H1 (cell line): ENCODE results near the gene UPP1.

Experiments used
- CREB1 ChIP-seq: IDR thresholded peaks from 2 replicates; pipeline ENCODE4 v1.6.1; 2012; ENCODE audit warnings: inconsistent platforms
- CTCF ChIP-seq, 3 experiments: IDR thresholded peaks; 1 replicate in 2 of 3; 2 replicates in 1 of 3; pipeline versions ENCODE4 v1.5.1 to v1.6.1; 2011; ENCODE audit warnings: low read length in 3 of 3, mild to moderate bottlenecking in 3 of 3, inconsistent platforms in 2 of 3, low read depth in 1 of 3, moderate library complexity in 1 of 3; ENCODE audit not compliant: insufficient read depth in 1 of 3; ENCODE audit errors: control extremely low read depth in 1 of 3
- EP300 ChIP-seq, 2 experiments: IDR thresholded peaks; 1 replicate in 1 of 2; 2 replicates in 1 of 2; pipeline ENCODE4 v1.6.1; 2011 to 2012; ENCODE audit warnings: low read depth in 2 of 2, low read length in 2 of 2, mild to moderate bottlenecking in 2 of 2, borderline replicate concordance in 1 of 2, inconsistent platforms in 1 of 2, moderate library complexity in 1 of 2
- EZH2 ChIP-seq: fragments of 200-600 bp; sonication (generic); IDR thresholded peaks from 2 replicates; pipeline ENCODE4 v1.7.1; 2012; ENCODE audit warnings: low read depth, mild to moderate bottlenecking, moderate library complexity, low read length, inconsistent platforms; ENCODE audit not compliant: severe bottlenecking
- NRF1 ChIP-seq: IDR thresholded peaks from 2 replicates; pipeline ENCODE4 v1.6.1; 2011; ENCODE audit warnings: mild to moderate bottlenecking, low read depth, low read length, improper control_type of control experiment
- POLR2A ChIP-seq, 2 experiments: IDR thresholded peaks; 1 replicate in 1 of 2; 2 replicates in 1 of 2; pipeline ENCODE4 v1.6.1; 2011; ENCODE audit warnings: low read depth in 2 of 2, low read length in 2 of 2, mild to moderate bottlenecking in 2 of 2; ENCODE audit errors: control extremely low read depth in 1 of 2
- POLR2AphosphoS5 ChIP-seq: IDR thresholded peaks from 2 replicates; pipeline ENCODE4 v1.6.1; 2011; ENCODE audit warnings: low read depth, low read length
- POU5F1 ChIP-seq: IDR thresholded peaks from 2 replicates; pipeline ENCODE4 v1.6.1; 2011; ENCODE audit warnings: low read depth, mild to moderate bottlenecking, low read length, moderate library complexity
- SAP30 ChIP-seq: fragments of 300-600 bp; sonication (generic); IDR thresholded peaks from 2 replicates; pipeline ENCODE4 v1.7.1; 2012; ENCODE audit warnings: low read length, moderate library complexity, mild to moderate bottlenecking, inconsistent platforms; ENCODE audit not compliant: insufficient read depth, insufficient replicate concordance
- SIRT6 ChIP-seq: IDR thresholded peaks from one replicate; pipeline ENCODE4 v1.7.1; 2012; ENCODE audit warnings: low read length, inconsistent platforms
- SIX5 ChIP-seq: IDR thresholded peaks from 2 replicates; pipeline ENCODE4 v1.6.1; 2011; ENCODE audit warnings: mild to moderate bottlenecking, low read depth, low read length
- ZNF274 ChIP-seq: IDR thresholded peaks from 2 replicates; pipeline ENCODE4 v1.7.0; 2012; ENCODE audit warnings: low read length, borderline replicate concordance; ENCODE audit errors: extremely low read depth
- TF ChIP-seq, protein P1 (sequence below): IDR thresholded peaks from 2 replicates; pipeline ENCODE4 v1.6.1; 2011; ENCODE audit warnings: low read length, improper control_type of control experiment

GRCh38 chr7:48078470-48078869 is 10.6 kb upstream of the UPP1 start:
- TF ChIP-seq SAP30 (no peak), CTCF (IDR thresholded peaks at IDR 0.05; ENCODE audit: control extremely low read depth in 1 of 3, insufficient read depth in 1 of 3, low read depth in 1 of 3, low read length in 3 of 3) (no peak), SIRT6 (no peak), POLR2A (IDR thresholded peaks at IDR 0.05; ENCODE audit: control extremely low read depth in 1 of 2, low read depth in 2 of 2, low read length in 2 of 2) (no peak), SIX5 (no peak), EZH2 (no peak), POLR2AphosphoS5 (no peak), EP300 (IDR thresholded peaks at IDR 0.05; ENCODE audit: borderline replicate concordance in 1 of 2, low read depth in 2 of 2, low read length in 2 of 2) (no peak), CREB1 (no peak), NRF1 (no peak), POU5F1 (no peak), ZNF274 (no peak)
- TF ChIP-seq, protein P1, sequence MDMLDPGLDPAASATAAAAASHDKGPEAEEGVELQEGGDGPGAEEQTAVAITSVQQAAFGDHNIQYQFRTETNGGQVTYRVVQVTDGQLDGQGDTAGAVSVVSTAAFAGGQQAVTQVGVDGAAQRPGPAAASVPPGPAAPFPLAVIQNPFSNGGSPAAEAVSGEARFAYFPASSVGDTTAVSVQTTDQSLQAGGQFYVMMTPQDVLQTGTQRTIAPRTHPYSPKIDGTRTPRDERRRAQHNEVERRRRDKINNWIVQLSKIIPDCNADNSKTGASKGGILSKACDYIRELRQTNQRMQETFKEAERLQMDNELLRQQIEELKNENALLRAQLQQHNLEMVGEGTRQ = no peak
